ENCODE measurements around the gene EVX1. TPM values are rescaled to one million over a fixed set of nuclear protein-coding genes. Genes with fewer than 3 reads are reported as not detected.

EVX1 gene
- total RNA-seq, 2 experiments from 2014 or later = 0.25 to 0.33 TPM

DNA sequence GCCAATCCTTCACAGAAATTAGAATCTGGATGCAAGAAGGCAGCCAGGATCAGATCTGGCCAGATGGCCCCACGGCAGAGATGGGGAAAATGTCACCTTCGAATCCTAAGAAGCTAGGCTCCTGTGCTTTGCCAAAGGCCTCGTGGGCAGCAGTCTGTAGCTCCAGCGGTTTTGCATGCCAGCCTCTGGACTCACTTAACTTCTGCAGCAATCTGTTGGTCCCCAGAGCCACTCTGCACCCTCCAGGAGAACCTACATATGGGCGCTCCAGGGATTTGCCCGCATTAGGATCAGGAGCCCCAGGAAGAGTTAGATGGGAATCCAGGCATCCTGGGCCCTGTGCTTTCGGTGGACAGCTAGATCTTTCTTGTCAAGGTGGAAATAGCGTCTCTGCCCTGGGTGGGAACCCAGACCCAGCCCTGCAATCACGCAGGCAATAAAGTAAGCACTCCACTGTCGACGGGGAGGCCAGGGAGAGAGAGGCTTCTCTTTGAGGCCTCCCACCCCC, 32.6 kb upstream of the EVX1 start:
- CTCF ChIA-PET = interaction anchor here (0.9 to 1.9 kb wide), 5 partner anchors 14 to 886 kb away, joined by 4 to 8 read pairs (median 4); no protein-coding TSS in a partner anchor
- no peak overlapping the region for H3K27ac Mint-ChIP-seq
- H3K4me3 ChIP-seq (ENCODE audit: low read length) = no peak overlapping the region
- intact Hi-C loops (cut with DNase I, micrococcal nuclease) = loop anchor here (5.0 kb wide), 4 partner anchors 362 to 812 kb away; no protein-coding TSS in a partner anchor
- peak overlapping the region; percentile 59 for H3K4me3 Mint-ChIP-seq
- TF ChIP-seq, protein P1, sequence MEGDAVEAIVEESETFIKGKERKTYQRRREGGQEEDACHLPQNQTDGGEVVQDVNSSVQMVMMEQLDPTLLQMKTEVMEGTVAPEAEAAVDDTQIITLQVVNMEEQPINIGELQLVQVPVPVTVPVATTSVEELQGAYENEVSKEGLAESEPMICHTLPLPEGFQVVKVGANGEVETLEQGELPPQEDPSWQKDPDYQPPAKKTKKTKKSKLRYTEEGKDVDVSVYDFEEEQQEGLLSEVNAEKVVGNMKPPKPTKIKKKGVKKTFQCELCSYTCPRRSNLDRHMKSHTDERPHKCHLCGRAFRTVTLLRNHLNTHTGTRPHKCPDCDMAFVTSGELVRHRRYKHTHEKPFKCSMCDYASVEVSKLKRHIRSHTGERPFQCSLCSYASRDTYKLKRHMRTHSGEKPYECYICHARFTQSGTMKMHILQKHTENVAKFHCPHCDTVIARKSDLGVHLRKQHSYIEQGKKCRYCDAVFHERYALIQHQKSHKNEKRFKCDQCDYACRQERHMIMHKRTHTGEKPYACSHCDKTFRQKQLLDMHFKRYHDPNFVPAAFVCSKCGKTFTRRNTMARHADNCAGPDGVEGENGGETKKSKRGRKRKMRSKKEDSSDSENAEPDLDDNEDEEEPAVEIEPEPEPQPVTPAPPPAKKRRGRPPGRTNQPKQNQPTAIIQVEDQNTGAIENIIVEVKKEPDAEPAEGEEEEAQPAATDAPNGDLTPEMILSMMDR (IDR thresholded peaks at IDR 0.05) = no peak
- peaks cover 25% of the 10 kb centered on the region for H3K4me1 Mint-ChIP-seq (ENCODE audit: low read depth)
- H3K27ac ChIP-seq (ENCODE audit: low read depth in 1 of 2, low read length in 2 of 2) = no peak overlapping the region
- no peak for ATAC-seq (ENCODE audit: poor library complexity)
- H3K9me3 Mint-ChIP-seq = no peaks in the 10 kb centered on the region
- no peaks in the 10 kb centered on the region for H3K36me3 ChIP-seq (ENCODE audit: insufficient read depth, low read length)
- no peak for DNase-seq
- H3K4me1 ChIP-seq (ENCODE audit: insufficient read depth, low read length) = peaks cover 33% of the 10 kb centered on the region
- peaks cover 83 to 100% of the 10 kb centered on the region in 2 experiments for H3K27me3 ChIP-seq (ENCODE audit: control insufficient read depth in 1 of 2, insufficient read depth in 2 of 2, low read length in 2 of 2)
- POLR2A ChIA-PET = no interaction called here
- H3K36me3 Mint-ChIP-seq (ENCODE audit: low read depth) = no peaks in the 10 kb centered on the region
- H3K9me3 ChIP-seq (ENCODE audit: control insufficient read depth in 1 of 2, insufficient read depth in 1 of 2, low read length in 2 of 2) = peaks cover 0 to 29% of the 10 kb centered on the region in 2 experiments
- H3K27me3 Mint-ChIP-seq = peaks cover 97% of the 10 kb centered on the region

DNA sequence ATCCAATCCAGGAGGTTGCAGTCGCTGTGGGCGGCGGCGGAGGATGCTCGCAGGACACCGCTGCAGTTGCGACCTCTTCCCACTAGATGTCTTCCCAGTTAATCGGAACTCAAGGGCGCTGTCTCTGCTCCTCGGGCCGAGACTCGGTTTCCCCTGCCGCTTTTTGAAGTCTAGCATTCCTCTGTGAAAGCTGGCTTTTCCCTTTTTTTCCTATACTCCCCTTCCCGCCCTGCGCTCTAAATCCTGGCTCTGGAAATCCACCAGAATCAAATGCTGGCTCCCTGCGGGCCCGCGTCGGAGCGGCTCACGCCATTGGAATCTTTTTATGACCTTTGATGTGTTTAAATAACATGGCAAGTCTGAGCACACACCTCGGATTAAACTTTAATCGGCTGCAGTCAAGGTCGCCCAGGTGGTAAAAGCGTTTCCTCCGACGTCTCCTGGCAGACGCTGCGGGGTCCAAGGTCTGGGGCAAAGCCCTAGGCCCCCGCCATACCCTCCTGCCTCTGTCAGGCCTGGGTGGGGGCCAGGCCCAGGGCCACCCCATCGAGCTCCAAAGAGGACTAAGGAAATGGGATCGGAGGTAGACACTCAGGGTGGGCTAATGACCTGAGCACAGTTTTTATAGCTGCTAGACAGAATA, 32.0 kb upstream of the EVX1 start:
- Histone ChIP-seq H3K9me3 (ENCODE audit: control insufficient read depth in 1 of 2, insufficient read depth in 1 of 2, low read length in 2 of 2) (peaks cover 0 to 24% of the 10 kb centered on the region in 2 experiments), H3K4me1 (ENCODE audit: insufficient read depth, low read length) (peaks cover 27% of the 10 kb centered on the region), H3K4me3 (ENCODE audit: low read length) (peak overlapping the region; percentile 20), H3K27me3 (ENCODE audit: control insufficient read depth in 1 of 2, insufficient read depth in 2 of 2, low read length in 2 of 2) (peaks cover 81 to 100% of the 10 kb centered on the region in 2 experiments), H3K27ac (ENCODE audit: low read depth in 1 of 2, low read length in 2 of 2) (no peak overlapping the region), H3K36me3 (ENCODE audit: insufficient read depth, low read length) (no peaks in the 10 kb centered on the region)
- no peak overlapping the region for H3K27ac Mint-ChIP-seq
- POLR2A ChIA-PET = no interaction called here
- TF ChIP-seq, protein P1 (IDR thresholded peaks at IDR 0.05) = peak; percentile 81
- intact Hi-C loops (cut with DNase I, micrococcal nuclease) = loop anchor here (5.0 kb wide), 4 partner anchors 362 to 812 kb away; no protein-coding TSS in a partner anchor
- peaks cover 98% of the 10 kb centered on the region for H3K27me3 Mint-ChIP-seq
- no peaks in the 10 kb centered on the region for H3K36me3 Mint-ChIP-seq (ENCODE audit: low read depth)
- peak; percentile 69 for ATAC-seq (ENCODE audit: poor library complexity)
- peak overlapping the region; percentile 59 for H3K4me3 Mint-ChIP-seq
- H3K4me1 Mint-ChIP-seq (ENCODE audit: low read depth) = peaks cover 22% of the 10 kb centered on the region
- no peaks in the 10 kb centered on the region for H3K9me3 Mint-ChIP-seq
- peak in 7 of 14 experiments; percentile 31 to 69 (median 41) for DNase-seq
- CTCF ChIA-PET = interaction anchor here (0.9 to 1.9 kb wide), 6 partner anchors 11 to 886 kb away, joined by 4 to 8 read pairs (median 4); partner anchors contain the start of gene HOXA13

DNA sequence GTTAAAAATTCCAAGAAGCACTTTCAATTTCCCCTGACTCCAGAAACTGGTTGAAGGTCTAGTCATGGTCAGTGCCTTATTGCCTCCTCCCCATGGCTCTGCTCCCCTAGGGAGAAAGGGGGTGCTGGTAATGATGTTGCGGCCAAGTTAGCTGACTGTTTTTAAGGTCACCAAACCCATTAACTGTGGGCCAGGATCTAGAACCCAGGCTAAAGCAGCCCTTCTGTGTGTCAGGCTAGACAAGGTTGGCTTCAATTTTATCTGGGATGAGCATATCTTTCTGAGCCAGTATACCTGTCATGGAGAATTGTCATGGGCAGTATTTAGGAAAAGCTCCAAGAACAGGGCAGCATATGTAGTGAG, 31.5 kb upstream of the EVX1 start:
- Histone ChIP-seq H3K27me3 (ENCODE audit: control insufficient read depth in 1 of 2, insufficient read depth in 2 of 2, low read length in 2 of 2) (peaks cover 79 to 100% of the 10 kb centered on the region in 2 experiments), H3K27ac (ENCODE audit: low read depth in 1 of 2, low read length in 2 of 2) (no peak overlapping the region), H3K4me1 (ENCODE audit: insufficient read depth, low read length) (peaks cover 22% of the 10 kb centered on the region), H3K36me3 (ENCODE audit: insufficient read depth, low read length) (no peaks in the 10 kb centered on the region), H3K9me3 (ENCODE audit: control insufficient read depth in 1 of 2, insufficient read depth in 1 of 2, low read length in 2 of 2) (peaks cover 0 to 19% of the 10 kb centered on the region in 2 experiments), H3K4me3 (ENCODE audit: low read length) (no peak overlapping the region)
- no peak for ATAC-seq (ENCODE audit: poor library complexity)
- ChIA-PET CTCF (interaction anchor here (0.8 to 1.9 kb wide), 4 partner anchors 12 to 809 kb away, joined by 4 read pairs; partner anchors contain the start of gene HOXA13), POLR2A (no interaction called here)
- DNase-seq = no peak
- peaks cover 17% of the 10 kb centered on the region for H3K4me1 Mint-ChIP-seq (ENCODE audit: low read depth)
- H3K27me3 Mint-ChIP-seq = peaks cover 98% of the 10 kb centered on the region
- H3K36me3 Mint-ChIP-seq (ENCODE audit: low read depth) = no peaks in the 10 kb centered on the region
- TF ChIP-seq, protein P1 (IDR thresholded peaks at IDR 0.05) = no peak
- intact Hi-C loops (cut with DNase I, micrococcal nuclease) = loop anchor here (5.0 kb wide), 4 partner anchors 361 to 811 kb away; no protein-coding TSS in a partner anchor
- no peaks in the 10 kb centered on the region for H3K9me3 Mint-ChIP-seq
- H3K4me3 Mint-ChIP-seq = no peak overlapping the region
- H3K27ac Mint-ChIP-seq = no peak overlapping the region
